NB4 (cell line): ENCODE data around the gene RBM38.
A peak's percentile ranks its signal among the peaks of the same experiment; 100 is the strongest.
"Not testable (repeated sequence)": the region's sequence is repeated elsewhere in the genome, so short reads cannot be mapped to it uniquely, and the experiment has no call there.

Experiments used
- DNase-seq: peaks from one replicate; pipeline ENCODE4 v3.0.0; 2010; ENCODE audit warnings: low read depth
- H3K4me3 ChIP-seq: one replicate; pipeline ENCODE4 v1.5.1; 2011; ENCODE audit warnings: mild to moderate bottlenecking, low read depth, low read length, moderate library complexity
- MYC ChIP-seq: IDR thresholded peaks from 2 replicates; pipeline ENCODE4 v1.6.1; 2011; ENCODE audit warnings: low read depth, low read length
- POLR2A ChIP-seq: IDR thresholded peaks from 2 replicates; pipeline ENCODE4 v1.6.1; 2011; ENCODE audit warnings: mild to moderate bottlenecking; ENCODE audit not compliant: insufficient read length; ENCODE audit errors: extremely low read depth
- TF ChIP-seq, protein P1 (sequence below): IDR thresholded peaks from one replicate; pipeline ENCODE4 v1.5.1; 2012; ENCODE audit warnings: low read depth, low read length
- TF ChIP-seq, protein P2 (sequence below): IDR thresholded peaks from 2 replicates; pipeline ENCODE4 v1.6.1; 2011; ENCODE audit warnings: low read depth, low read length

Gene RBM38

DNA sequence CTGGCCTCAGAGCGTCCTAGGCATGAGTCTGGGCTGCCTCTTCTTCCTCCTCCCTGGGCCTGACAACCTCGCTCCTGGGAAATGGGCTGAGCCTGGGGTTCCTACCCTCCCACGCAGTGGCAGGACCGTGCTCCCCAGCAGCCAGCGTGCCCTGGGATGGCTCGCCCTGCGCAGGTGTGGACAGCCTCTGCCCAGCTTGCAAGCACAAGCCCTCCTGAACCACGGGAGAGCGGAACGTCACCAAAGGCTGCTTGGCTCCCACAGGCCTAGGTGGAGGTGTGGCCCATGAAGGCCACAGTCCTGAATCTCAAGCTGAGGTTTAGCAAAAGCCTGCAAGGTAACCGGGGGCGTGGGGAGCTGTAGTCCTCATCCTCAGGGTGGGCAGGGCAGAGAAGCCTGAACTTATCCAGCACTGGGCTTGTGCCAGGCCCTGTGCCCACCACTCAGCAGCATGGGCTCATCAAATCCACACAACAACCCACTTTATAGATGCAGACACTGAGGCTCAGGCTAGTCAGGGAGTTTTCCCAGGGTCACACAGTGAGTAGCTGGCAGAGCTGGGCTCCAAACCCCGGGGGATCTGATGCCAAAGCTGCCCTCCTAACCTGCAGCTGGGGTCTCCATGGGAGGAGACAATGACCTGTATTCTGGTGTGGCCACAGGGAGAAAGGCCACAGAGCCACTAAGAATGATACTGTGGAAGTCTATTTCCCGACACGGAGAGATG lies 25.3 kb downstream of the RBM38 start:
- TF ChIP-seq, protein P1, sequence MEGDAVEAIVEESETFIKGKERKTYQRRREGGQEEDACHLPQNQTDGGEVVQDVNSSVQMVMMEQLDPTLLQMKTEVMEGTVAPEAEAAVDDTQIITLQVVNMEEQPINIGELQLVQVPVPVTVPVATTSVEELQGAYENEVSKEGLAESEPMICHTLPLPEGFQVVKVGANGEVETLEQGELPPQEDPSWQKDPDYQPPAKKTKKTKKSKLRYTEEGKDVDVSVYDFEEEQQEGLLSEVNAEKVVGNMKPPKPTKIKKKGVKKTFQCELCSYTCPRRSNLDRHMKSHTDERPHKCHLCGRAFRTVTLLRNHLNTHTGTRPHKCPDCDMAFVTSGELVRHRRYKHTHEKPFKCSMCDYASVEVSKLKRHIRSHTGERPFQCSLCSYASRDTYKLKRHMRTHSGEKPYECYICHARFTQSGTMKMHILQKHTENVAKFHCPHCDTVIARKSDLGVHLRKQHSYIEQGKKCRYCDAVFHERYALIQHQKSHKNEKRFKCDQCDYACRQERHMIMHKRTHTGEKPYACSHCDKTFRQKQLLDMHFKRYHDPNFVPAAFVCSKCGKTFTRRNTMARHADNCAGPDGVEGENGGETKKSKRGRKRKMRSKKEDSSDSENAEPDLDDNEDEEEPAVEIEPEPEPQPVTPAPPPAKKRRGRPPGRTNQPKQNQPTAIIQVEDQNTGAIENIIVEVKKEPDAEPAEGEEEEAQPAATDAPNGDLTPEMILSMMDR, result no peak
- TF ChIP-seq, protein P2, sequence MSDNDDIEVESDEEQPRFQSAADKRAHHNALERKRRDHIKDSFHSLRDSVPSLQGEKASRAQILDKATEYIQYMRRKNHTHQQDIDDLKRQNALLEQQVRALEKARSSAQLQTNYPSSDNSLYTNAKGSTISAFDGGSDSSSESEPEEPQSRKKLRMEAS, result no peak
- TF ChIP-seq MYC (no peak), POLR2A (no peak)
- H3K4me3 ChIP-seq, result no peak overlapping the region
- no peak for DNase-seq

DNA sequence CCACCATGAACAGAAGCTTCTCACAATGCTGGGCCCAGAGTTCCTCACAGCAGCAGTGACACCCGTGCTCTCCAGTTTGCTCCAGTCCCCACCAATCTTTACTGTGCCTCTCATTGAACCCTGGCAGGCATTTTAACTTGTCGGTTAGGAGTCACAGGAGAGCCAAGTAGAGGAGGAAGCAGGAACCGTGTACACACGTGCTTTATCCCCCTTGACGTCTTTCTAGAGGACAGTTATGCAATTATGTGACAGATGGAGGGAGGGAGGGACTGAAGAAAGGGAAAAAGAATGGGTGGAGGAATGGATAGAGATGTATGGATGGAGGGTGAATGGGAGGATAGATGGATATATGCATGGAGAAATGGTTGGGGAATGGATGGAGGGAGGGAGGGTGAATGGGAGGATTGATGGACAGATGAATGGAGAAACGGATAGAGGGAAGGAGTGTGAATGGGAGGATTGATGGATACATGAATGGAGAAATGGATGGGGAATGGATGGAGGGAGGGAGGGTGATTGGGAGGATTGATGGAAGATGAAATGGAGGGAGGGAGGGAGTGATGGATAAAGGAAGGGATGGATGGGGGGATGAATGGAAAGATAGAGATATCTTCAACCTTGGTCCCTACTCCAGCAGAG lies 26.0 kb downstream of the RBM38 start:
- peak; percentile 53 for DNase-seq
- no peak overlapping the region for H3K4me3 ChIP-seq
- TF ChIP-seq, protein P2, result peak; percentile 83
- TF ChIP-seq, protein P1, result no peak

DNA sequence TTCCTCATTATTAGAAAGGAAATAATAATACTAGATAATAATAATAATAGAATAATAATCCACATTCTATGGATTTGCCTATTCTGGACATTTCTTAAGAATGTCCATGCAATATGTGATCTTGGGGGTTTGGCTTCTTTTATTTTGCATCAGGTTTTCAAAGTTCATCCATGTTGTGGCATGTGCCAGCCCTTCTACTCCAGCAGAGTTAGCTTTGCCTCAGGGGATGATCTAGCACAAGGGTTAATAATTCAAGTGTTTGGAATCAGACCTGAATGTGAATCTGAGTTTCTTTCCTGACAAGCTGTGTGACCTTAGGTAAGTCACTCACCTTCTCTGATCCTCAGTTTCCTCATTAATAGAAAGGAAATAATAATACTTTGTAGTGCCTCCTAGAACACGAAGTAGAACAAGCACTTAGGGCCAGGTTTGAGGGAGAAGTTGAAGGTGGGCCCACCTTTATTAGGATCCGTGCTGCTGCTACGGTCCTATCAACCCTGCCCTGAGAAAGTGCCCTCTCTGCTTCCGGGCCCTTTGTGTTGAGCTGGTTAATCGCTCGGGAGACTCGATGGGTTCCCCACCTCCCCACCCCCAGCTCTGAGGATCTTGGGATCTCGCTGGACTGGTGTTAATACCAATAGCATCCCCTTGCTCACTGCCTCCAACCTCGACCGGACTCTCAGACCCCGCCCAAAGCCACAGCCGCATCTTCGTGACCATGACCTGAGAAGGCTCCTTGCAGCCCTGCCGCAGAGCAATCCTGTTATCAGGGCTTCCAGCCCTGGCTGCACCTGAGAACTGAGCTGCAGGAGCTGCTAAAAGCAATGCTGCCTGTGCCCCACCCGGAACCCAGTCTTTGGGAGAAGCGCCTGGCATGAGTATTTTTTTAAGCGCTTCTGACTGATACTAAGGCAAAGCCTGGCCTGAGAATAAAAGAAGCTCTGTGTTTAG lies 26.9 kb downstream of the RBM38 start:
- no peak overlapping the region for H3K4me3 ChIP-seq
- TF ChIP-seq MYC (no peak), POLR2A (no peak)
- TF ChIP-seq, protein P1, result no peak
- TF ChIP-seq, protein P2, result no peak
- DNase-seq, result no peak

DNA sequence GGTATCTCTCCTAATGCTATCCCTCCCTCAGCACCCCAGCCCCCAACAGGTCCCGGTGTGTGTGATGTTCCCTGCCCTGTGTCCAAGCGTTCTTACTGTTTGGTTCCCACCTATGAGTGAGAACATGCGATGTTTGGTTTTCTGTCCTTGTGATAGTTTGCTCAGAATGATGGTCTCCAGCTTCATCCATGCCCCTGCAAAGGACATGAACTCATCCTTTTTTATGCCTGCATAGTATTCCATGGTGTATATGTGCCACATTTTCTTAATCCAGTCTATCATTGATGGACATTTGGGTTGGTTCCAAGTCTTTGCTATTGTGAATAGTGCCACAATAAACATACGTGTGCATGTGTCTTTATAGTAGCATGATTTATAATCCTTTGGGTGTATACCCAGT lies 28.3 kb downstream of the RBM38 start:
- not testable (repeated sequence) for H3K4me3 ChIP-seq, DNase-seq

DNA sequence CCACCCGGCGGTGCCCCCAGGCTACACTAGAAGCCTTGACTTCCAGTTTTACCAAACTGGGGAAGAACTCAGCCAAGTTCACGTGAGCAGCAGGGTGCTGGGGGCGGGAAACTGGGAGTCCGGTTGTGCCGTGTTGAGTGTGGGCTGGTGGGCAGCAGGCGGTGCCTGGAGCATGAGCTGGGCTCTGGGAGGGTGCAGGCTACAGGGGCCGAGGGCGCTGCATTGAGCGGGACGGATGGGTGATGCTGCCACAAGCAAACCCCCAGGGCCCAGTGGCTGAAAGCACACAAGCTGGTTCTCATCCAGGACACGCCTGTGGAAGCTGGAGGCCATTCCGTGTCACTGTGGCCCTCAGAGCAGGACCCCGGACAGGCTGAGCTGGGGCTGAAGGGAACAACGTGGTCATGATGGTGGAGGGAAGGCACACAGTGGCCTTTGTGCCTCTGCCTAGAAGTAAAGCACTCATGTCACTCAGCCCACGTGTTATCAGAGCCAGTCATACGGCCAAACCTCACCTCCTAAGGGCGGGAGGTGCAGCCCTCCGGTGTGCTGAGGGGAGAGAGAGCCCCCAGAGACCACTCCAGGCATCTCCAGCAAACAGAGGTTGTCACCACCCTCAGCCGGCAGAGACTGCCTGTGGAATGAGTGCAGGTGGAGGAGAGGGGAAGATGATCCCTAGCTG lies 29.5 kb downstream of the RBM38 start:
- no peak for DNase-seq
- no peak overlapping the region for H3K4me3 ChIP-seq
- TF ChIP-seq, protein P1, result no peak
- TF ChIP-seq, protein P2, result no peak
- TF ChIP-seq MYC, result no peak
- no peak for TF ChIP-seq POLR2A
